ENCODE data around the gene LAMTOR2. TPM values are rescaled to one million over a fixed set of nuclear protein-coding genes. Genes with fewer than 3 reads are reported as not detected.

The LAMTOR2 gene
- total RNA-seq, 1 experiment from 2014 or later = 63.4 TPM

GRCh38 chr1:156089704-156090103 lies 35.1 kb downstream of the LAMTOR2 start:
- ATAC-seq = no peak

GRCh38 chr1:156090138-156090839 lies 35.7 kb downstream of the LAMTOR2 start:
- TSS peak; percentile 60 for BruUV-seq (replicated peaks)
- no peak for TF ChIP-seq TCF7L2 (IDR thresholded peaks at IDR 0.05; ENCODE audit: low read depth, low read length)
- no peak for TF ChIP-seq POLR2AphosphoS5 (IDR thresholded peaks at IDR 0.05; ENCODE audit: low read depth, low read length)
- TF ChIP-seq REST (IDR thresholded peaks at IDR 0.05; ENCODE audit: insufficient read depth in 1 of 2, low read depth in 2 of 2, low read length in 1 of 2) = no peak
- TF ChIP-seq SIN3A (IDR thresholded peaks at IDR 0.05; ENCODE audit: borderline replicate concordance, insufficient read depth, low read depth, low read length) = no peak

More at GRCh38 chr1:156089704-156090103, 35.1 kb downstream of the LAMTOR2 start:
- no peak for DNase-seq (ENCODE audit: low read depth, low spot score)
- ChIA-PET CTCF (interaction anchor here (0.7 kb wide), 1 partner anchor 27 kb away, joined by 7 read pairs; no protein-coding TSS in a partner anchor), POLR2A (interaction anchor here (0.7 kb wide), 1 partner anchor 26 kb away, joined by 8 read pairs; no protein-coding TSS in a partner anchor)
- Histone ChIP-seq H3K27ac (ENCODE audit: low read length) (no peak overlapping the region), H3K36me3 (ENCODE audit: control insufficient read depth, insufficient read depth, low read length) (no peaks in the 10 kb centered on the region), H3K4me3 (ENCODE audit: low read depth in 2 of 2, low read length in 2 of 2) (no peak overlapping the region), H3K4me1 (ENCODE audit: control insufficient read depth, insufficient read depth, low read length) (peaks cover 9% of the 10 kb centered on the region; the same call in 1 of the 2 replicates), H3K27me3 (ENCODE audit: control insufficient read depth, insufficient read depth, low read length) (no peaks in the 10 kb centered on the region), H3K9me3 (ENCODE audit: control insufficient read depth, insufficient read depth, low read depth, low read length) (no peaks in the 10 kb centered on the region)
- in situ Hi-C loops (cut with HindIII; ENCODE audit: low pct_unique_long_range_greater_than_20kb, low sequenced_read_pairs) = no loop called here
- BruUV-seq (replicated peaks) = no TSS peak
- no peak for TF ChIP-seq CTCF (IDR thresholded peaks at IDR 0.05)
- no peak for TF ChIP-seq TCF7L2 (IDR thresholded peaks at IDR 0.05; ENCODE audit: low read depth, low read length)
- no peak for TF ChIP-seq POLR2AphosphoS5 (IDR thresholded peaks at IDR 0.05; ENCODE audit: low read depth, low read length)
- TF ChIP-seq SIN3A (IDR thresholded peaks at IDR 0.05; ENCODE audit: borderline replicate concordance, insufficient read depth, low read depth, low read length) = no peak
- TF ChIP-seq REST (IDR thresholded peaks at IDR 0.05; ENCODE audit: insufficient read depth in 1 of 2, low read depth in 2 of 2, low read length in 1 of 2) = no peak
- intact Hi-C loops (cut with micrococcal nuclease; ENCODE audit: unreplicated experiment) = loop anchor here (2.0 kb wide), 1 partner anchor 135 kb away; no protein-coding TSS in a partner anchor

More at GRCh38 chr1:156090138-156090839, 35.7 kb downstream of the LAMTOR2 start:
- Histone ChIP-seq H3K4me1 (ENCODE audit: control insufficient read depth, insufficient read depth, low read length) (peaks cover 9% of the 10 kb centered on the region; the same call in 1 of the 2 replicates), H3K9me3 (ENCODE audit: control insufficient read depth, insufficient read depth, low read depth, low read length) (no peaks in the 10 kb centered on the region), H3K36me3 (ENCODE audit: control insufficient read depth, insufficient read depth, low read length) (no peaks in the 10 kb centered on the region), H3K4me3 (ENCODE audit: low read depth in 2 of 2, low read length in 2 of 2) (no peak overlapping the region), H3K27ac (ENCODE audit: low read length) (no peak overlapping the region), H3K27me3 (ENCODE audit: control insufficient read depth, insufficient read depth, low read length) (no peaks in the 10 kb centered on the region)
- POLR2A ChIA-PET = interaction anchor here (0.7 kb wide), 1 partner anchor 27 kb away, joined by 8 read pairs; no protein-coding TSS in a partner anchor
- intact Hi-C loops (cut with micrococcal nuclease; ENCODE audit: unreplicated experiment) (loop anchor here (2.0 kb wide), 1 partner anchor 135 kb away; no protein-coding TSS in a partner anchor), in situ Hi-C loops (cut with HindIII; ENCODE audit: low pct_unique_long_range_greater_than_20kb, low sequenced_read_pairs) (no loop called here)
- DNase-seq (ENCODE audit: low read depth, low spot score) (no peak), ATAC-seq (peak; percentile 57)
- CTCF ChIA-PET = no interaction called here
